Measurements from ENCODE around the gene THAP12. TPM values are rescaled to one million over a fixed set of nuclear protein-coding genes. Genes with fewer than 3 reads are reported as not detected.
"Not testable (repeated sequence)": the region's sequence is repeated elsewhere in the genome, so short reads cannot be mapped to it uniquely, and the experiment has no call there.

THAP12 gene
- total RNA-seq, 1 donor from 2014 or later: 24.1 TPM

DNA sequence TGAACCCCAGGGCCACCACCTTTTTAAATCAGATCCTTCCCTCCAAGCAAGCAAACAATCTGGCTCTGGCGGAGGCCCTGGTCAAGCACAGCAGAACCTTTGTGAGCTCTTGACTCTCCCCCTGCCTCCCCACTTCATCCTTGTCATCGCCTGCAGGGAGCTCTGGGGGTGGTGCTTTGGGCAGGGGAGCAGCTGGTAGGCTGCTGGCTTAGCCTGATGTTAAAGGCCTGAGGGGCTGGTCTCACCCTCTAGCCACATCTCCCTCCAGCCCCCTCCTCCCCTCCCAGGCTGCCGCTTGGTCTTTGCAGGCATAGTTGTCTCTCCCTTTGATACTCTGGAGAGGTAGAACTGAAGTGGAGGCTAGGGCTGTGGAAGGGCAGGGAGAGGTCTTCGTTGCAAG lies 50.9 kb downstream of the THAP12 start:
- no peak for DNase-seq (ENCODE audit: low read depth)
- TF ChIP-seq, protein P1, sequence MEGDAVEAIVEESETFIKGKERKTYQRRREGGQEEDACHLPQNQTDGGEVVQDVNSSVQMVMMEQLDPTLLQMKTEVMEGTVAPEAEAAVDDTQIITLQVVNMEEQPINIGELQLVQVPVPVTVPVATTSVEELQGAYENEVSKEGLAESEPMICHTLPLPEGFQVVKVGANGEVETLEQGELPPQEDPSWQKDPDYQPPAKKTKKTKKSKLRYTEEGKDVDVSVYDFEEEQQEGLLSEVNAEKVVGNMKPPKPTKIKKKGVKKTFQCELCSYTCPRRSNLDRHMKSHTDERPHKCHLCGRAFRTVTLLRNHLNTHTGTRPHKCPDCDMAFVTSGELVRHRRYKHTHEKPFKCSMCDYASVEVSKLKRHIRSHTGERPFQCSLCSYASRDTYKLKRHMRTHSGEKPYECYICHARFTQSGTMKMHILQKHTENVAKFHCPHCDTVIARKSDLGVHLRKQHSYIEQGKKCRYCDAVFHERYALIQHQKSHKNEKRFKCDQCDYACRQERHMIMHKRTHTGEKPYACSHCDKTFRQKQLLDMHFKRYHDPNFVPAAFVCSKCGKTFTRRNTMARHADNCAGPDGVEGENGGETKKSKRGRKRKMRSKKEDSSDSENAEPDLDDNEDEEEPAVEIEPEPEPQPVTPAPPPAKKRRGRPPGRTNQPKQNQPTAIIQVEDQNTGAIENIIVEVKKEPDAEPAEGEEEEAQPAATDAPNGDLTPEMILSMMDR (conservative IDR thresholded peaks at IDR 0.05; ENCODE audit: low read depth, low read length): no peak
- H3K4me3 ChIP-seq (ENCODE audit: low read depth, low read length): no peak overlapping the region

DNA sequence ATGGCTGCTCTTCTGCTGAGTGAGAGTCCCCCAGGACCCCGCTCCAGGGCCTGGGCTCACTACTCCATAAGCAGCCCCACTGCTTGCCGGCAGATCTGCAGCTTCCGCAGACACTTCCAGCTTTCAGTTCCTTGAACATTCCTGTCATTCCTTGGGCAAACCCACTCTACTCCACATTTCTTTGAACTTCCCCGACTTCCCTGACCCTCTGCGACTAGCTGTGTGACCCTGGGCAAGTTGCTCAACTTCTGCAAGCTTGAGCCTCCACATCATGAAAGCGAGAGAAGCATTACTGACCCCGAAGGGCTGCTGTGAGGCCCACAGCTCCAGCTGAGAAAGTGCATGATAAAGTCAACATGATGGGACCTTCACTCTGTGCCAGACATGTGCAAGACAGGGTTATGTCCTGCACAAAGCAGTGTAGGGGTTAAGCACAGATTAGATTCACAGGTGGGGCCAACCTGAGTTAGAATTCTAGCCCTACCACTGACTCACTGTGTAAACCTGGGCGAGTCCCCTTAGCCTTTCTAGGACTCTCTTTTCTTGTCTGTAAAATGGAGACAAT lies 51.8 kb downstream of the THAP12 start:
- DNase-seq (ENCODE audit: low read depth): peak; percentile 18
- TF ChIP-seq, protein P1 (conservative IDR thresholded peaks at IDR 0.05; ENCODE audit: low read depth, low read length): no peak
- H3K4me3 ChIP-seq (ENCODE audit: low read depth, low read length): no peak overlapping the region

DNA sequence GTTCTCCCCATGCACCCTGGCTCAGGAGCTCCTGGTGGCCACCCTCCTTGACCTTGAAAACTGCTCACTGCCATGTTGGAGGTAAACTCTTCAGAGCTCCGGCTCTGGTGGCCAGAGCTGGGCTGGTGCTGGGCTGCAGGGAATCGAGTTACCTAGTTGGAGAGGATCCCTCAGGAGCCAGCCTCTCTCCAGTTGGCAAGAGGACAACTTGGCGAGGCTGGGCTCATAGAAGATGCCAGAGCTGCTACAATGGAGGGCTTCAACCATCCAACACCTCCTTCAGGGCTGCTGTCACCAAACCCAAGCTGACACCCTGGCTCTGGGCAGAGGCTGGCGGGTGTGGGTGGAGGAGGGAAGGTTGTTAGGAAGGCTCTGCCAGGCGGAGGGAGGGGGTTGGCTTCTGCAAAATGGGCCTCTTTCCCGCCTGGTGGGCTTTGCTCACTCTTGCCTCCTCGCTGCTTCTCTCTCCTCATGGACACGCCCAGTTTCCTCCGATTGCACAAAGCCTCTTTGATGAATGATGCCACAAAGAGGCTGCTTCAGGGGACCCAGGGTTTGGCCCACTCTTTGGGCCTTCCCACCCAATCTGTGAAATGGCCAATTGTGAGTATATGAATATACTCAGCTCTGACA lies 53.1 kb downstream of the THAP12 start:
- DNase-seq (ENCODE audit: low read depth): no peak
- TF ChIP-seq, protein P1 (conservative IDR thresholded peaks at IDR 0.05; ENCODE audit: low read depth, low read length): no peak
- H3K4me3 ChIP-seq (ENCODE audit: low read depth, low read length): no peak overlapping the region

DNA sequence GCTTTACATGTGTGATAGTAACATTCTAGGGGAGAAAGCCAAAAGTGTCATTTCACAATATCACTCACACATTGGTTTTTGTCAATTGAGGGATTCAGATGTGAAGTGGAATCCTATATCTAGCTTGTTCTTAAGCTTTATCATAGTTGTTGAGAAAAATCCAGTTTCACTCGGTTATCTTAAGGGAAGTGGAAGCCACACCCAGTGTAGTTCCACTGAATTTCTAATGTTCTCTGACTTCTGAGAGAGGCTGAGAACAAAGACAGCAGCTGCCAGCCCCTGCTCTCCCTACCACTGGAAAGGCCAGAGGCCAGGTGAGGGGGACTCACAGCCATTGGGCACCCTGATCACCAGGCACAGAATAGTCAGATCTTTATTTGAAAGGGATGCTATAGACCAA lies 53.7 kb downstream of the THAP12 start:
- no peak for DNase-seq (ENCODE audit: low read depth)
- TF ChIP-seq, protein P1 (conservative IDR thresholded peaks at IDR 0.05; ENCODE audit: low read depth, low read length): no peak
- no peak overlapping the region for H3K4me3 ChIP-seq (ENCODE audit: low read depth, low read length)

DNA sequence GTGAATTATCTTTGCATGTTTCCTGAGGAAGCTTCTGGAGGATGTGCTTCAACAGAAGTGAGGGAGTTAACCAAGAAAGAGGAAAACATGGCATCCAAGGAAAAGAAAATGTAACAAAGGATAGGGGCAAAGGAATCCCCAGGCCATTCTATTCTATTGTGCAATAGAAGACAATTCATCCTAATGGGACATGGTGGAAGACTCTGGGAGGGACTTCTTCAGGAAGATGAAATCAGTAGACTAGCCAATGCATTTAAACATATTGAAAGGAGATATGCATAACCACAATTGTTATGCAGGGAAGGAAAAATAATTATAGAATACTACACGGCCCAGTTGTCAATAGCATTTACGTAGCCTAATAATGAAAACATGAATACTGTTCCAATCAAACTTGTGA lies 55.7 kb downstream of the THAP12 start:
- TF ChIP-seq, protein P1 (conservative IDR thresholded peaks at IDR 0.05; ENCODE audit: low read depth, low read length): no peak
- no peak for DNase-seq (ENCODE audit: low read depth)
- H3K4me3 ChIP-seq (ENCODE audit: low read depth, low read length): no peak overlapping the region

DNA sequence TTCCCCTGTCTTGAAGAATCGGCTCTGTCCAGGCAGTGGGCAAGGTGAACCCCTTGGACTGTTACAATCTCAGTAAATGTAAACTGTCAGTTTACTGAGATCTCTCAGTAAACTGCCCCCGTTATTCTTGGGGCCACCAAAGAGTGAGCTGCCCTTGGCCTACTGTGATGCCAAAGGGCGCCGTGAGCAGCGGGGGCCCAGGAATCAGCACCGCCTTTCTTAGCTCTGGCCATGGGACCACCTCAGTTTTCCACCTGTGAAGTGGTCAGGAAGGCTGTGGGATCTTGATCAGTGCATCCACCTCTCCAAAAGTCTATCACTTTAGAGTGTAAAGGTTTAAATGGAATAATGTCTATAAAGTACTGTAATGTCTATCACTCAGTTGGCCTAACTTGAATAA lies 57.1 kb downstream of the THAP12 start:
- DNase-seq (ENCODE audit: low read depth): no peak
- H3K4me3 ChIP-seq (ENCODE audit: low read depth, low read length): no peak overlapping the region
- TF ChIP-seq, protein P1 (conservative IDR thresholded peaks at IDR 0.05; ENCODE audit: low read depth, low read length): no peak

DNA sequence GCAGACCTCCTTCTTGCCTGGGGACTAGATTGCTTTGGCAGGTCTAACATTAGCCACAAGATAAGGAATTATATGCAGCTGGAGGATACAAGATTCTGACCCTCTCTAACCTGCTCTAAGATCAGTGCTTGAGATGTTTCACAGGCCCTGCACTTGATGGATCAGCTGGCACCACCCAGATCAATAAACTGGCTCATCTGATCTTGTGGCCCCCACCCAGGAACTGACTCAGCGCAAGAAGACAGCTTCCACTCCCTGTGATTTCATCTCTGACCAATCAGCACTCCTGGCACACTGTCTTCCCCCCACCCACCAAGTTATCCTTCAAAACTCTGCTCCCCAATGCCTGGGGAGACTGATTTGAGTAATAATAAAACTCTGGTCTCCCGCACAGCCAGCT lies 57.6 kb downstream of the THAP12 start:
- DNase-seq (ENCODE audit: low read depth); H3K4me3 ChIP-seq (ENCODE audit: low read depth, low read length): not testable (repeated sequence)

Data from epithelial cell of proximal tubule (primary cell).